ENCODE results near the gene SPOCK1. TPM values are rescaled to one million over a fixed set of nuclear protein-coding genes. Genes with fewer than 3 reads are reported as not detected.

Gene SPOCK1
- total RNA-seq, 1 experiment from 2014 or later, result 0.27 TPM

- Histone ChIP-seq H3K36me3 (ENCODE audit: control insufficient read depth in 1 of 2, insufficient read depth in 2 of 2, low read length in 2 of 2) (no peaks in the 10 kb centered on the region), H3K27me3 (ENCODE audit: insufficient read depth, low read length) (peaks cover 86% of the 10 kb centered on the region), H3K79me2 (ENCODE audit: insufficient read depth, low read length) (no peaks in the 10 kb centered on the region), H3K4me1 (ENCODE audit: control insufficient read depth in 1 of 2, insufficient read depth in 2 of 2, low read length in 2 of 2) (no peaks in the 10 kb centered on the region), H3K27ac (ENCODE audit: low read depth, low read length) (no peak overlapping the region), H3K9me3 (ENCODE audit: control insufficient read depth in 1 of 2, insufficient read depth in 1 of 2, low read depth in 1 of 2, low read length in 2 of 2) (no peaks in the 10 kb centered on the region), H3K4me3 (replicated peaks in 1 of 2; ENCODE audit: low read depth in 1 of 2, low read length in 2 of 2) (no peak overlapping the region), H3K4me2 (ENCODE audit: low read length) (no peak overlapping the region), H3K9ac (ENCODE audit: low read length) (no peak overlapping the region), H4K20me1 (ENCODE audit: insufficient read depth) (no peaks in the 10 kb centered on the region), H2AFZ (ENCODE audit: low read depth, low read length, poor library complexity, severe bottlenecking) (no peak overlapping the region), H3K9me2 (ENCODE audit: insufficient read depth) (no peaks in the 10 kb centered on the region)
- intact Hi-C loops (cut with micrococcal nuclease), result no loop called here
- BruUV-seq (replicated peaks), result no TSS peak
- TF ChIP-seq, protein P1, sequence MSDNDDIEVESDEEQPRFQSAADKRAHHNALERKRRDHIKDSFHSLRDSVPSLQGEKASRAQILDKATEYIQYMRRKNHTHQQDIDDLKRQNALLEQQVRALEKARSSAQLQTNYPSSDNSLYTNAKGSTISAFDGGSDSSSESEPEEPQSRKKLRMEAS (IDR thresholded peaks at IDR 0.05), result no peak
- TF ChIP-seq YY1 (IDR thresholded peaks at IDR 0.05; ENCODE audit: extremely low read depth, insufficient replicate concordance, low read depth, low read length), result no peak
- no peak for TF ChIP-seq CEBPB (IDR thresholded peaks at IDR 0.05; ENCODE audit: low read depth)
- TF ChIP-seq FOSL1 (IDR thresholded peaks at IDR 0.05; ENCODE audit: low read depth), result no peak
- no peak for TF ChIP-seq ELF1 (IDR thresholded peaks at IDR 0.05; ENCODE audit: borderline replicate concordance, low read depth)
- no peak for TF ChIP-seq EZH2 (IDR thresholded peaks at IDR 0.05)
- no peak for TF ChIP-seq POLR2A (IDR thresholded peaks at IDR 0.05; ENCODE audit: borderline replicate concordance, extremely low read depth, insufficient read depth, insufficient read length)
- no peak for TF ChIP-seq SIN3A (IDR thresholded peaks at IDR 0.05; ENCODE audit: low read depth)
- TF ChIP-seq, protein P2, sequence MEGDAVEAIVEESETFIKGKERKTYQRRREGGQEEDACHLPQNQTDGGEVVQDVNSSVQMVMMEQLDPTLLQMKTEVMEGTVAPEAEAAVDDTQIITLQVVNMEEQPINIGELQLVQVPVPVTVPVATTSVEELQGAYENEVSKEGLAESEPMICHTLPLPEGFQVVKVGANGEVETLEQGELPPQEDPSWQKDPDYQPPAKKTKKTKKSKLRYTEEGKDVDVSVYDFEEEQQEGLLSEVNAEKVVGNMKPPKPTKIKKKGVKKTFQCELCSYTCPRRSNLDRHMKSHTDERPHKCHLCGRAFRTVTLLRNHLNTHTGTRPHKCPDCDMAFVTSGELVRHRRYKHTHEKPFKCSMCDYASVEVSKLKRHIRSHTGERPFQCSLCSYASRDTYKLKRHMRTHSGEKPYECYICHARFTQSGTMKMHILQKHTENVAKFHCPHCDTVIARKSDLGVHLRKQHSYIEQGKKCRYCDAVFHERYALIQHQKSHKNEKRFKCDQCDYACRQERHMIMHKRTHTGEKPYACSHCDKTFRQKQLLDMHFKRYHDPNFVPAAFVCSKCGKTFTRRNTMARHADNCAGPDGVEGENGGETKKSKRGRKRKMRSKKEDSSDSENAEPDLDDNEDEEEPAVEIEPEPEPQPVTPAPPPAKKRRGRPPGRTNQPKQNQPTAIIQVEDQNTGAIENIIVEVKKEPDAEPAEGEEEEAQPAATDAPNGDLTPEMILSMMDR (IDR thresholded peaks at IDR 0.05 in 2 of 3, conservative IDR thresholded peaks at IDR 0.05 in 1 of 3; ENCODE audit: borderline replicate concordance in 1 of 3, insufficient read depth in 1 of 3, low read depth in 2 of 3, low read length in 2 of 3), result no peak
- no peak for TF ChIP-seq EGR1 (IDR thresholded peaks at IDR 0.05; ENCODE audit: low read depth)
- no peak for TF ChIP-seq EZH2phosphoT487 (IDR thresholded peaks at IDR 0.05; ENCODE audit: borderline replicate concordance)
- TF ChIP-seq SP1 (IDR thresholded peaks at IDR 0.05; ENCODE audit: low read depth), result no peak
- TF ChIP-seq, protein P3, sequence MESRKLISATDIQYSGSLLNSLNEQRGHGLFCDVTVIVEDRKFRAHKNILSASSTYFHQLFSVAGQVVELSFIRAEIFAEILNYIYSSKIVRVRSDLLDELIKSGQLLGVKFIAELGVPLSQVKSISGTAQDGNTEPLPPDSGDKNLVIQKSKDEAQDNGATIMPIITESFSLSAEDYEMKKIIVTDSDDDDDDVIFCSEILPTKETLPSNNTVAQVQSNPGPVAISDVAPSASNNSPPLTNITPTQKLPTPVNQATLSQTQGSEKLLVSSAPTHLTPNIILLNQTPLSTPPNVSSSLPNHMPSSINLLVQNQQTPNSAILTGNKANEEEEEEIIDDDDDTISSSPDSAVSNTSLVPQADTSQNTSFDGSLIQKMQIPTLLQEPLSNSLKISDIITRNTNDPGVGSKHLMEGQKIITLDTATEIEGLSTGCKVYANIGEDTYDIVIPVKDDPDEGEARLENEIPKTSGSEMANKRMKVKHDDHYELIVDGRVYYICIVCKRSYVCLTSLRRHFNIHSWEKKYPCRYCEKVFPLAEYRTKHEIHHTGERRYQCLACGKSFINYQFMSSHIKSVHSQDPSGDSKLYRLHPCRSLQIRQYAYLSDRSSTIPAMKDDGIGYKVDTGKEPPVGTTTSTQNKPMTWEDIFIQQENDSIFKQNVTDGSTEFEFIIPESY (IDR thresholded peaks at IDR 0.05; ENCODE audit: extremely low read depth, insufficient replicate concordance, low read length), result no peak
- TF ChIP-seq CBX3 (IDR thresholded peaks at IDR 0.05; ENCODE audit: low read depth), result no peak
- no peak for TF ChIP-seq SRF (IDR thresholded peaks at IDR 0.05; ENCODE audit: low read depth)
- TF ChIP-seq, protein P4, sequence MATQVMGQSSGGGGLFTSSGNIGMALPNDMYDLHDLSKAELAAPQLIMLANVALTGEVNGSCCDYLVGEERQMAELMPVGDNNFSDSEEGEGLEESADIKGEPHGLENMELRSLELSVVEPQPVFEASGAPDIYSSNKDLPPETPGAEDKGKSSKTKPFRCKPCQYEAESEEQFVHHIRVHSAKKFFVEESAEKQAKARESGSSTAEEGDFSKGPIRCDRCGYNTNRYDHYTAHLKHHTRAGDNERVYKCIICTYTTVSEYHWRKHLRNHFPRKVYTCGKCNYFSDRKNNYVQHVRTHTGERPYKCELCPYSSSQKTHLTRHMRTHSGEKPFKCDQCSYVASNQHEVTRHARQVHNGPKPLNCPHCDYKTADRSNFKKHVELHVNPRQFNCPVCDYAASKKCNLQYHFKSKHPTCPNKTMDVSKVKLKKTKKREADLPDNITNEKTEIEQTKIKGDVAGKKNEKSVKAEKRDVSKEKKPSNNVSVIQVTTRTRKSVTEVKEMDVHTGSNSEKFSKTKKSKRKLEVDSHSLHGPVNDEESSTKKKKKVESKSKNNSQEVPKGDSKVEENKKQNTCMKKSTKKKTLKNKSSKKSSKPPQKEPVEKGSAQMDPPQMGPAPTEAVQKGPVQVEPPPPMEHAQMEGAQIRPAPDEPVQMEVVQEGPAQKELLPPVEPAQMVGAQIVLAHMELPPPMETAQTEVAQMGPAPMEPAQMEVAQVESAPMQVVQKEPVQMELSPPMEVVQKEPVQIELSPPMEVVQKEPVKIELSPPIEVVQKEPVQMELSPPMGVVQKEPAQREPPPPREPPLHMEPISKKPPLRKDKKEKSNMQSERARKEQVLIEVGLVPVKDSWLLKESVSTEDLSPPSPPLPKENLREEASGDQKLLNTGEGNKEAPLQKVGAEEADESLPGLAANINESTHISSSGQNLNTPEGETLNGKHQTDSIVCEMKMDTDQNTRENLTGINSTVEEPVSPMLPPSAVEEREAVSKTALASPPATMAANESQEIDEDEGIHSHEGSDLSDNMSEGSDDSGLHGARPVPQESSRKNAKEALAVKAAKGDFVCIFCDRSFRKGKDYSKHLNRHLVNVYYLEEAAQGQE (IDR thresholded peaks at IDR 0.05; ENCODE audit: low read depth), result no peak
- TF ChIP-seq POLR2AphosphoS5 (IDR thresholded peaks at IDR 0.05; ENCODE audit: low read depth, low read length), result no peak
- no peak for TF ChIP-seq ZNF274 (IDR thresholded peaks at IDR 0.05; ENCODE audit: low read depth, low read length)
- no peak for TF ChIP-seq RAD21 (IDR thresholded peaks at IDR 0.05; ENCODE audit: low read depth)
- no peak for TF ChIP-seq ATF3 (IDR thresholded peaks at IDR 0.05)
- RAD21 ChIA-PET (ENCODE audit: low non-redundant PET in 1 of 2, low total read pairs in 2 of 2, uncharacterized antibody in 2 of 2, unreplicated experiment in 2 of 2), result no interaction called here
- CTCF ChIA-PET, result no interaction called here
- POLR2A ChIA-PET, result no interaction called here
- no peak for DNase-seq (ENCODE audit: low read depth, low spot score)
- no peak for ATAC-seq
Observed at GRCh38 chr5:137182576-137182975, 316.6 kb downstream of the SPOCK1 start.

Measured in HCT116 (cell line).